ENCODE measurements around the gene OSBPL3.
"Not testable (repeated sequence)": the region's sequence is repeated elsewhere in the genome, so short reads cannot be mapped to it uniquely, and the experiment has no call there.

OSBPL3 gene

GRCh38 chr7:24916463-24917040 is 63.4 kb downstream of the OSBPL3 start:
- no peak for DNase-seq

GRCh38 chr7:24914465-24914859 is 65.5 kb downstream of the OSBPL3 start:
- no peak for DNase-seq

- no peak for DNase-seq
These were observed 66.0 kb downstream of the OSBPL3 start for GRCh38 chr7:24913801-24914464.

- DNase-seq: no peak
These were observed 67.0 kb downstream of the OSBPL3 start for GRCh38 chr7:24912874-24913514.

- no peak for DNase-seq
These were observed 67.6 kb downstream of the OSBPL3 start for GRCh38 chr7:24912424-24912823.

GRCh38 chr7:24911213-24911603 is 68.8 kb downstream of the OSBPL3 start:
- DNase-seq: no peak

- no peak for DNase-seq
These were observed 69.3 kb downstream of the OSBPL3 start for GRCh38 chr7:24910551-24911212.

- DNase-seq: no peak
These were observed 71.3 kb downstream of the OSBPL3 start for GRCh38 chr7:24908727-24909126.

GRCh38 chr7:24908166-24908565 is 71.8 kb downstream of the OSBPL3 start:
- DNase-seq: no peak

GRCh38 chr7:24907311-24907886 is 72.6 kb downstream of the OSBPL3 start:
- no peak for DNase-seq

GRCh38 chr7:24905996-24906770 is 73.8 kb downstream of the OSBPL3 start:
- no peak for DNase-seq

- not testable (repeated sequence) for DNase-seq
These were observed 76.0 kb downstream of the OSBPL3 start for GRCh38 chr7:24903992-24904391.

- no peak for DNase-seq
These were observed 76.4 kb downstream of the OSBPL3 start for GRCh38 chr7:24903559-24903958.

GRCh38 chr7:24902931-24903330 is 77.0 kb downstream of the OSBPL3 start:
- no peak for DNase-seq

GRCh38 chr7:24902276-24902675 is 77.7 kb downstream of the OSBPL3 start:
- DNase-seq: no peak

GRCh38 chr7:24899905-24900304 is 80.1 kb downstream of the OSBPL3 start:
- DNase-seq: no peak

GRCh38 chr7:24899161-24899560 is 80.8 kb downstream of the OSBPL3 start:
- DNase-seq: no peak

GRCh38 chr7:24898691-24899090 is 81.3 kb downstream of the OSBPL3 start:
- DNase-seq: no peak

GRCh38 chr7:24896031-24896501 is 83.9 kb downstream of the OSBPL3 start:
- DNase-seq: no peak

GRCh38 chr7:24894429-24895221 is 85.4 kb downstream of the OSBPL3 start:
- DNase-seq: no peak

- DNase-seq: no peak
These were observed 88.7 kb downstream of the OSBPL3 start for GRCh38 chr7:24891311-24891735.

- DNase-seq: no peak
These were observed 90.4 kb downstream of the OSBPL3 start for GRCh38 chr7:24889611-24890010.

All from activated CD8-positive, alpha-beta memory T cell treated with anti-CD3 and anti-CD28 coated beads, Interleukin-2, amount 50 U/mL, for 4 hours (primary cell).